Smooth muscle cell (in vitro differentiated cells): ENCODE measurements around the gene ZNF275. TPM values are rescaled to one million over a fixed set of nuclear protein-coding genes. Genes with fewer than 3 reads are reported as not detected.
A peak's percentile ranks its signal among the peaks of the same experiment; 100 is the strongest.

Experiments used
- DNase-seq: peaks from one replicate; lab custom pipeline; 2025; ENCODE audit not compliant: unreplicated experiment; lab: John Stamatoyannopoulos, UW
- H2AFZ ChIP-seq: fragments of 200-600 bp; sonication (generic); 2 replicates; pipeline ENCODE4 v1.6.0; 2016; ENCODE audit warnings: antibody characterized with exemption, low read depth, mild to moderate bottlenecking
- H3F3A ChIP-seq: fragments of 200-600 bp; sonication (generic); 2 replicates; pipeline ENCODE4 v1.6.0; 2017; ENCODE audit warnings: antibody characterized with exemption, low read depth
- H3K27ac ChIP-seq: fragments of 200-600 bp; sonication (generic); 2 replicates; pipeline ENCODE4 v1.5.1; 2016; ENCODE audit warnings: low read depth, mild to moderate bottlenecking
- H3K27me3 ChIP-seq: fragments of 200-600 bp; sonication (generic); 2 replicates; pipeline ENCODE4 v1.6.1; 2016; ENCODE audit warnings: low read depth, mild to moderate bottlenecking
- H3K36me3 ChIP-seq: fragments of 200-600 bp; sonication (generic); 2 replicates; pipeline ENCODE4 v1.5.1; 2016; ENCODE audit warnings: low read depth
- H3K4me1 ChIP-seq: fragments of 200-600 bp; sonication (generic); 2 replicates; pipeline ENCODE4 v1.5.1; 2016; ENCODE audit warnings: low read depth
- H3K4me2 ChIP-seq: fragments of 200-600 bp; sonication (generic); 2 replicates; pipeline ENCODE4 v1.6.0; 2016; ENCODE audit warnings: mild to moderate bottlenecking
- H3K4me3 ChIP-seq: fragments of 200-600 bp; sonication (generic); 2 replicates; pipeline ENCODE4 v1.5.1; 2016; ENCODE audit warnings: mild to moderate bottlenecking
- H3K79me2 ChIP-seq: fragments of 200-600 bp; sonication (generic); 2 replicates; pipeline ENCODE4 v1.6.0; 2016; ENCODE audit warnings: low read depth, mild to moderate bottlenecking
- H3K9ac ChIP-seq: fragments of 200-600 bp; sonication (generic); 2 replicates; pipeline ENCODE4 v1.6.0; 2016; ENCODE audit warnings: low read depth
- H3K9me3 ChIP-seq: fragments of 200-600 bp; sonication (generic); replicated peaks from 2 replicates; pipeline ENCODE4 v1.5.1; 2016; ENCODE audit warnings: low read depth
- H4K20me1 ChIP-seq: fragments of 200-600 bp; sonication (generic); 2 replicates; pipeline ENCODE4 v1.6.0; 2016; ENCODE audit warnings: low read depth
- WGBS: methylation state at CpG from one replicate; pipeline ENCODE4 v1.1.7; 2016; ENCODE audit warnings: low lambda C conversion rate; 5-methylcytosine and 5-hydroxymethylcytosine counted together
- polyA plus RNA-seq: library from polyadenylated mRNA; unstranded; fragments of >200 nt; fragmentation: Nextera tagmentation; extraction: Ambion mirVana; gene quantifications from 2 replicates; pipeline ENCODE4 v1.2.1, GENCODE V29; 2016
- total RNA-seq: library from RNA; depleted of rRNA; stranded (reverse); fragments of >200 nt; gene quantifications from 2 replicates; pipeline ENCODE4 v1.2.3, GENCODE V29; 2014
- TF ChIP-seq, protein P1 (sequence below): fragments of 200-600 bp; sonication (generic); IDR thresholded peaks from 2 replicates; pipeline ENCODE4 v1.5.1; 2017; ENCODE audit warnings: borderline replicate concordance, mild to moderate bottlenecking, antibody characterized with exemption; ENCODE audit not compliant: insufficient read depth, poor library complexity, severe bottlenecking

Gene ZNF275
- total and polyA plus RNA-seq, 2 experiments from 2014 or later, result 9.7 to 17.8 TPM

DNA sequence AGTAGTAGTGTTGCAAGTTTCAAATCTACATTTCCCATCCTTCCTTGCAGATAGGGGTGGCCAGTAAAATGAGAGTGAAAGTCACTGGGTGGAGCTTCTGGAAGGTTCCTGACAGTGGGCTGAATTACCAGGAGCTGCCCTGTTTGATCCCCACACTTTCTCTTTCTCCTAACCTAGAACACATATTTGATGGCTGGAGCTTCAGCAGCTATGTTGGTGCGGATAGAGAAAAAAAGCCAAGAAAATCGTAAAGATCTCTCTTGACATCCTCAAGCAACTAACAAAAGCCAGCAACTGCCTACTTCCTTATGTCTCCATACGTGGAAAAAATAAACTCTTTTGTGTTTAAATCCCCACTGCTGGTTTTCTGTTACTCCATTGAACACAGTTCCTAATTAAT, 32.2 kb downstream of the ZNF275 start:
- Histone ChIP-seq H3K79me2 (no peaks in the 10 kb centered on the region), H3F3A (no peaks in the 10 kb centered on the region), H3K27ac (no peak overlapping the region), H3K9ac (no peak overlapping the region), H3K9me3 (no peaks in the 10 kb centered on the region), H2AFZ (no peak overlapping the region), H3K4me1 (no peaks in the 10 kb centered on the region), H3K36me3 (no peaks in the 10 kb centered on the region), H3K4me2 (no peak overlapping the region), H4K20me1 (no peaks in the 10 kb centered on the region), H3K27me3 (no peaks in the 10 kb centered on the region), H3K4me3 (no peak overlapping the region)
- DNase-seq, result no peak
- 72% methylated on average over 3 of the region's 3 CpGs for WGBS
- TF ChIP-seq, protein P1, sequence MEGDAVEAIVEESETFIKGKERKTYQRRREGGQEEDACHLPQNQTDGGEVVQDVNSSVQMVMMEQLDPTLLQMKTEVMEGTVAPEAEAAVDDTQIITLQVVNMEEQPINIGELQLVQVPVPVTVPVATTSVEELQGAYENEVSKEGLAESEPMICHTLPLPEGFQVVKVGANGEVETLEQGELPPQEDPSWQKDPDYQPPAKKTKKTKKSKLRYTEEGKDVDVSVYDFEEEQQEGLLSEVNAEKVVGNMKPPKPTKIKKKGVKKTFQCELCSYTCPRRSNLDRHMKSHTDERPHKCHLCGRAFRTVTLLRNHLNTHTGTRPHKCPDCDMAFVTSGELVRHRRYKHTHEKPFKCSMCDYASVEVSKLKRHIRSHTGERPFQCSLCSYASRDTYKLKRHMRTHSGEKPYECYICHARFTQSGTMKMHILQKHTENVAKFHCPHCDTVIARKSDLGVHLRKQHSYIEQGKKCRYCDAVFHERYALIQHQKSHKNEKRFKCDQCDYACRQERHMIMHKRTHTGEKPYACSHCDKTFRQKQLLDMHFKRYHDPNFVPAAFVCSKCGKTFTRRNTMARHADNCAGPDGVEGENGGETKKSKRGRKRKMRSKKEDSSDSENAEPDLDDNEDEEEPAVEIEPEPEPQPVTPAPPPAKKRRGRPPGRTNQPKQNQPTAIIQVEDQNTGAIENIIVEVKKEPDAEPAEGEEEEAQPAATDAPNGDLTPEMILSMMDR, result no peak

DNA sequence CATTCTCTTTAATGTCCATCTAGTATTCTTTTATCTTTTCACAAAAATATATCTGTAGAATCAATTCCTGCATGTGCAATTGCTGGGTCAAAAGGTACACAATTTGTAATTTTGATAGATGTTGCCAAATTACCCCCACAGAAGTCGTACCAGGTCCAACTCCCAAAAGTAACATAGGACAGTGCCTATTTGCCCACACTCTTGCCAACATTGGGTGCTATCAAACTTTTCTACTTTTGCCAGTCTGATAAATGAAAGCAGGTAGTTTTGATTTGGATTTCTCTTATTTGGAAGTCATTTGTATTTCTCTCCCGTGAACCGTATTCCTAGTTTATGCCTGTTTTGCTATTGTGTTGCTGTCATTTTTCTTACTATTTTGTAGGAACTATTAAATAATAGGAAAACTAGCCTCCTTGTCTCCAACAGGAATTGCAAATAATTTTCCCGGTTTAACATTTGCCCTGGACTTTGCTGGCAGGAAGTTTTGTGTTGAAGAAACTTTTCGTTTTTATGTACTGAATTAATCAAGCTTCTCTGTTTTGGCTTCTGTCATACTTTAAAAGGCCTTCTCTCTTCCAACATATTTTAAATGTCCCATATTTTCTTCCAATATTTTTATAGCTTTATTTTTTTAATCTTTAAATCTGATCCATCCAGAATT, 33.1 kb downstream of the ZNF275 start:
- H3K4me3 ChIP-seq, result no peak overlapping the region
- H3K27ac ChIP-seq, result no peak overlapping the region
- no peaks in the 10 kb centered on the region for H3K9me3 ChIP-seq
- H2AFZ ChIP-seq, result no peak overlapping the region
- no peaks in the 10 kb centered on the region for H3K4me1 ChIP-seq
- no peak overlapping the region for H3K4me2 ChIP-seq
- H3K36me3 ChIP-seq, result no peaks in the 10 kb centered on the region
- H3K79me2 ChIP-seq, result no peaks in the 10 kb centered on the region
- no peaks in the 10 kb centered on the region for H3K27me3 ChIP-seq
- TF ChIP-seq, protein P1, result no peak
- no peaks in the 10 kb centered on the region for H4K20me1 ChIP-seq
- H3K9ac ChIP-seq, result no peak overlapping the region
- no peaks in the 10 kb centered on the region for H3F3A ChIP-seq
- 81% methylated on average over 5 of the region's 5 CpGs for WGBS
- no peak for DNase-seq

DNA sequence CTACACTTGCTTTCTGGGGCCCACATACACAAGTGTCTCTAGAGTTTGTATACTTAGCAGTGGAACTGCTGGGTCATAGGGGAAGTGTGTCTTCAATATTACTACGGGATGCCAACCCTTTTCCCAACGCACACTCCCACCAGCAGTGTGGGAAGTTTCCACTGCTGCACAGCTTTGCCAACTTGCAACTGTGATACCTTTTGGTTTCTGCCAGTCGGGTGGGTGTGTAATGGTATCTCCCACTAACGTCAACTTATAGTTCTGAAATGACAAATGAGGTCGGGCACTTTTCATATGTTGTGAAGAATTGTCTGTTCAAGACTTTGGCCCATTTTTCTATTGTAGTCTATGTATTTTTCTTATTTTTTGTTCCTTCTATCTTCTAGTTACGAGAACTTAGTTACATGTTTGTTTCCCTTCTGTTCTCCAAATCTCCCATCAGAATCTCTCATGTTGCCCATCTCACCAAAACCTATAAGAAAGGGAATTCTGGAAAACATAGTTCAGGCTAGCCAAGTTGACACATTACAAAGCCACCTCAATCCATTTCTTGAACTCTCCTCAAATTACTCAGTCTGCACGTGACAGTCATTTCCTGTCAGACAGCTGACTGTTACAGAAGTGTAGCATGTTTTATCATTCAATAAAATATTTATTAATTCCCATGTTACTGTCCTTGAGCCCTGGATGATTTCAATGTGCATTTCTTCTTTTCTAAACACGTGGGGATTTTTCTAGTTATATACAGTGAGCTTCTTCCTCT, 36.5 kb downstream of the ZNF275 start:
- H3K27ac ChIP-seq, result peak overlapping the region; percentile 77
- no peaks in the 10 kb centered on the region for H3K36me3 ChIP-seq
- no peaks in the 10 kb centered on the region for H3K9me3 ChIP-seq
- 70% methylated on average over 8 of the region's 8 CpGs for WGBS
- no peaks in the 10 kb centered on the region for H3F3A ChIP-seq
- H4K20me1 ChIP-seq, result no peaks in the 10 kb centered on the region
- H3K9ac ChIP-seq, result no peak overlapping the region
- no peaks in the 10 kb centered on the region for H3K79me2 ChIP-seq
- H3K4me3 ChIP-seq, result no peak overlapping the region
- DNase-seq, result no peak
- H2AFZ ChIP-seq, result no peak overlapping the region
- no peak overlapping the region for H3K4me2 ChIP-seq
- TF ChIP-seq, protein P1, result no peak
- H3K4me1 ChIP-seq, result no peaks in the 10 kb centered on the region
- H3K27me3 ChIP-seq, result no peaks in the 10 kb centered on the region
